ENCODE data around the gene TNNI3.
"Not testable (repeated sequence)": the region's sequence is repeated elsewhere in the genome, so short reads cannot be mapped to it uniquely, and the experiment has no call there.

TNNI3 gene

GRCh38 chr19:55116859-55117662 lies 40.5 kb downstream of the TNNI3 start, which contains the start of gene PPP1R12C:
Gene PPP1R12C (minus strand): TSS chr19:55117637. CDS start chr19:55117543, 94 bp downstream.
- Histone ChIP-seq H3K4me1 (ENCODE audit: insufficient read depth, low read length) (peaks cover 19% of the 10 kb centered on the region), H3K9me3 (ENCODE audit: control insufficient read depth, insufficient read depth, low read length) (no peaks in the 10 kb centered on the region), H3K9ac (ENCODE audit: low read depth, low read length) (peak within 1 kb of the TSS; percentile 87; the same call in 1 of the 2 replicates), H3K36me3 (ENCODE audit: insufficient read depth, low read length) (no peaks in the 10 kb centered on the region)

- Histone ChIP-seq H3K9me3 (ENCODE audit: control insufficient read depth, insufficient read depth, low read length) (no peaks in the 10 kb centered on the region), H3K36me3 (ENCODE audit: insufficient read depth, low read length) (no peaks in the 10 kb centered on the region), H3K9ac (ENCODE audit: low read depth, low read length) (peak overlapping the region; percentile 52; the same call in 1 of the 2 replicates), H3K4me1 (ENCODE audit: insufficient read depth, low read length) (peaks cover 19% of the 10 kb centered on the region)
Observed at GRCh38 chr19:55116232-55116858, 41.2 kb downstream of the TNNI3 start.

GRCh38 chr19:55115446-55116065 lies 42.0 kb downstream of the TNNI3 start:
- H3K9ac ChIP-seq (ENCODE audit: low read depth, low read length) = no peak overlapping the region

GRCh38 chr19:55114566-55115145 lies 42.9 kb downstream of the TNNI3 start:
- Histone ChIP-seq H3K36me3 (ENCODE audit: insufficient read depth, low read length) (no peaks in the 10 kb centered on the region), H3K4me1 (ENCODE audit: insufficient read depth, low read length) (peaks cover 19% of the 10 kb centered on the region), H3K9ac (ENCODE audit: low read depth, low read length) (no peak overlapping the region), H3K9me3 (ENCODE audit: control insufficient read depth, insufficient read depth, low read length) (no peaks in the 10 kb centered on the region)

More at GRCh38 chr19:55115446-55116065, 42.0 kb downstream of the TNNI3 start:
- Histone ChIP-seq H3K36me3 (ENCODE audit: insufficient read depth, low read length) (no peaks in the 10 kb centered on the region), H3K4me1 (ENCODE audit: insufficient read depth, low read length) (peaks cover 19% of the 10 kb centered on the region), H3K9me3 (ENCODE audit: control insufficient read depth, insufficient read depth, low read length) (no peaks in the 10 kb centered on the region)

DNA sequence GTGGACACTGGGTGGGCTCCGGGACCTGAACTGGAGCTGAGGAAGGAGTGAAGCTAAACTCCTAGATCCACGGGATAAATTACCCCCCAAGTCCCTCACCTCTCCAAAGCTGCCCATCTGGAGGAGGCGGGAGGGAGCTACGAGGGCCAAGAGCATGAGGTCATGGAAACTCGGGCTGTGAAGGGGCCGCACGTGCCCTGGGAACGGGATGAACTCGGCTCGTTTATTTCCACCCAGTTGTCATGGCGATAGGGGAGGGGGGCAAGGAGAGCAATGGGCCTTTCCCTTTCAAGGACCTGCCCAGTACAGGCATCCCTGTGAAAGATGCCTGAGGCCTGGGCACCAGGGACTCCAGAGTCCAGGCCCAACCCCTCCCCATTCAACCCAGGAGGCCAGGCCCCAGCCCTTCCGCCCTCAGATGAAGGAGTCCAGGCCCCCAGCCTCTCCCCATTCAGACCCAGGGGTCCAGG lies 43.9 kb downstream of the TNNI3 start:
- Histone ChIP-seq H3K9ac (ENCODE audit: low read depth, low read length) (no peak overlapping the region; the same call in 1 of the 2 replicates), H3K9me3 (ENCODE audit: control insufficient read depth, insufficient read depth, low read length) (no peaks in the 10 kb centered on the region), H3K36me3 (ENCODE audit: insufficient read depth, low read length) (no peaks in the 10 kb centered on the region), H3K4me1 (ENCODE audit: insufficient read depth, low read length) (peaks cover 19% of the 10 kb centered on the region)

DNA sequence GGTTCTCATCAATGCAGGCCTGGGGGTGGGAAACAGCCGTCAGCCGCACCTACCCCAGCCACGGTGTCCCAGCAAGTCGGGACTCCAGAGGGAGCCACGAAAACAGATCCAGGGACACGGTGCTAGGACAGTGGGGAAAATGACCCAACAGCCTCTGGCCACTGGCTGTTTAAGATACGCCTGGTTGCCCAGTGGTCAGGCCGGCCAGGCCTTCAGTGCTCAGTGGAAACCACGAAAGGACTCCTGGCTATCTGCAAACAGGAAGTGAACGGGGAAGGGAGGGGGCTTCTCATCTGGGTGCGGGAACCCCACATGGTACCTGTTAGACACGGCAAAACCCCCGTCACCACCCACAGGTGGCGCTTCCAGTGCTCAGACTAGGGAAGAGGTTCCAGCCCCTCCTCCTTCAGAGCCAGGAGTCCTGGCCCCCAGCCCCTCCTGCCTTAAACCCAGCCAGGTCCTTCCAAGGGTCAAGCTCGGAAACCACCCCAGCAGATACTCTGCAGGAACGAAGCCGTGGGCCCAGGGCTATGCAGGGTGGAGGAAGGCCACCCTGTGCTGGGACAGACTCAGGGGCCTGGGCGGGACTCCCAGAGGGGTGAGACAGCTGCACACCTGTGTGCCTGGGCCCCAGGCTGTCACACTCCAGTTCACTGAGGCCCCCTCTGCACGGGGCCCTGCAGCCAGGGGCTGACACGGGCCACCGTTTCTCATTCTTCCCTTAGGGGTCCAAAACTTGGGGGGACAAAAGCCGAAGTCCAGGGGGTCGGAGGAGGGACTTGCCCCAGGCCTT lies 44.6 kb downstream of the TNNI3 start:
- H3K4me1 ChIP-seq (ENCODE audit: insufficient read depth, low read length) = peaks cover 19% of the 10 kb centered on the region
- no peaks in the 10 kb centered on the region for H3K9me3 ChIP-seq (ENCODE audit: control insufficient read depth, insufficient read depth, low read length)
- no peaks in the 10 kb centered on the region for H3K36me3 ChIP-seq (ENCODE audit: insufficient read depth, low read length)
- H3K9ac ChIP-seq (ENCODE audit: low read depth, low read length) = no peak overlapping the region; the same call in 1 of the 2 replicates

GRCh38 chr19:55112246-55112776 lies 45.2 kb downstream of the TNNI3 start:
- Histone ChIP-seq H3K4me1 (ENCODE audit: insufficient read depth, low read length) (peaks cover 19% of the 10 kb centered on the region), H3K36me3 (ENCODE audit: insufficient read depth, low read length) (no peaks in the 10 kb centered on the region), H3K9ac (ENCODE audit: low read depth, low read length) (no peak overlapping the region), H3K9me3 (ENCODE audit: control insufficient read depth, insufficient read depth, low read length) (no peaks in the 10 kb centered on the region)

DNA sequence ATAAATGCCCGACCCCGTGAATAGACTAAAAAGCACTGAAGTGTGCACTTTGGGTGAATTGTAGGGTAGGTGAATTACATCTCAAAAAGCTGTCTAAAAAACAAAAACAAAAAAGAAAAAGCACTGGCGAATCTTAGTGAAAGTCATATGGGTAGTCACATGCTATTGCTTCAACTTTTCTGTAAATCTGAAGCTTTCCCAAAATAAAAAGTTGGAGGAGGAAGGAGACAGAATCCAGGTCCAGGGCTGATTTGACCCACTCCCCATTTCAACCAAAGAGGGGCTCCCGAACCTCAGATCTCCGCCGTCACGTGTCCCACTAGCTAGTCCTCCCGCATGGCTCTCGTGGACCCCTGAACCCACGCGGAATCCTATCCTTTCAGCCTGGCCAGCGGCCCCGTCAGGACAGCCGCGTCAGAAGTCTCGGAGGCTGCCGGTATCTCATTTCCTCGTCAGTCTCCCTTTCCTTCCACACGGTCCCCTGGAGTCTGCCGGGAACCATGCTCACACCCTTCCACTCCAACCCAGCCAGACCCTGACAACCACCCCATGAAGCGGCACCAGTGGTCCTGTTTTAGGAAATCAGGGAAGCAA lies 46.2 kb downstream of the TNNI3 start:
- H3K36me3 ChIP-seq (ENCODE audit: insufficient read depth, low read length) = no peaks in the 10 kb centered on the region
- H3K4me1 ChIP-seq (ENCODE audit: insufficient read depth, low read length) = peaks cover 19% of the 10 kb centered on the region
- H3K9me3 ChIP-seq (ENCODE audit: control insufficient read depth, insufficient read depth, low read length) = no peaks in the 10 kb centered on the region
- no peak overlapping the region for H3K9ac ChIP-seq (ENCODE audit: low read depth, low read length)

DNA sequence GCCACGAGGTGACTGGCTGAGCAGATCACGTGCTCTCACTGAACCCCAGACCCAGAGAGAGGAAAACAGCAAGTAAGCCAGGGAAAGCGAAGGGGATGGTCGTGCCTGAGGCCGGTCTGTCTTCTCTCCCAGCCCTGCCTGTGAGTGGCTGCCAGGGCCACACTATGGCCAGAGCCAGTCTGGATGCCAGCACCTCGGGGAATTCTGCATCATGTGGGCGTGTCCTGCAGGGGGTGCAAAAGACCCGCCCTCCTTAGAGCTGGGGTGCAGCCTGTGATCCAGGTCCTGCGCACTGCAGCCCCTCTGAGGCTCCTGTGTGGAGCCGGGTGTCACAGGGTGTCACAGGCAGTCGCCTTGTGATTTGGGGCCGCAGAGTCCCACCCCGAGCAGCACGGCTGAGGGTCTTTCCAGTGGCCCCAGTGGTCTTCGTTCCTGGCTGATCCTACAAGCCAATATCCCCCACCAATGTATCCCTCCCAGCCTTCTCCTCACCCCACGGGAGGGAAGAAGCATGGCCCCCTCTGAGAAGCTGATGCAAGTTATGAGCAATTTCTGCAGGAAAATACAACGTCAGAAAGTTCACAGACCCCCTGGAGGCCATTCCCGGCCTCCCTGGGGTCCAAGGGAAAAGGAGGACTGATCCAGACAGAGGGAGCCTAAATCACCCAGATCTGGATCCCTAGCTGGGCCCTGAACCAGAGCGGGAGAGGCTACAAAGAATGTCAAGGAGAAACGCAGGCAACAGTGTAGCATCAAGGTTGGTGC lies 47.8 kb downstream of the TNNI3 start:
- H3K4me1 ChIP-seq (ENCODE audit: insufficient read depth, low read length) = peaks cover 11% of the 10 kb centered on the region
- no peaks in the 10 kb centered on the region for H3K36me3 ChIP-seq (ENCODE audit: insufficient read depth, low read length)
- H3K9me3 ChIP-seq (ENCODE audit: control insufficient read depth, insufficient read depth, low read length) = no peaks in the 10 kb centered on the region
- no peak overlapping the region for H3K9ac ChIP-seq (ENCODE audit: low read depth, low read length)

- H3K9me3 ChIP-seq (ENCODE audit: control insufficient read depth, insufficient read depth, low read length); H3K36me3 ChIP-seq (ENCODE audit: insufficient read depth, low read length); H3K4me1 ChIP-seq (ENCODE audit: insufficient read depth, low read length); H3K9ac ChIP-seq (ENCODE audit: low read depth, low read length): not testable (repeated sequence)
Observed at GRCh38 chr19:55107252-55107651, 50.3 kb downstream of the TNNI3 start.

DNA sequence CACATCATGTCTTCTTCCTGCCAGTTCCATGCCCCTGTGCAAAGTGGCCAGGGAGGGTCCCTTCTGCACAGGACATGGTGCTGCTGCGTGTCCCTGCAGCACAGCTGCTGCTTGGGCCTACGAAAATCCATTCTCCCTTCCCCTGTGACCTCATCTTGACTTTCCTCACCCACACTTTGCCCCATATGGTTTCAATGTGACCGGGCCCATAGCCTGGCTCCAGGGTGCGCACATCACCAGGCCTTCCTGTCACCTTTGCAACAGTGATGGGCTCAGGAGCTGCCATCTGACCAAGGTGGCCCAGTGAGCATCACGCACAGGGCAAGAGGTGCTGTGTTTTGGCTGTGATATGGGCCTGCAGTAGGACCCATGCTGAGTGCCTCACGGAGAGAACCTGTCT lies 50.9 kb downstream of the TNNI3 start:
- H3K9me3 ChIP-seq (ENCODE audit: control insufficient read depth, insufficient read depth, low read length) = no peaks in the 10 kb centered on the region
- H3K4me1 ChIP-seq (ENCODE audit: insufficient read depth, low read length) = no peaks in the 10 kb centered on the region
- no peaks in the 10 kb centered on the region for H3K36me3 ChIP-seq (ENCODE audit: insufficient read depth, low read length)
- no peak overlapping the region for H3K9ac ChIP-seq (ENCODE audit: low read depth, low read length)

DNA sequence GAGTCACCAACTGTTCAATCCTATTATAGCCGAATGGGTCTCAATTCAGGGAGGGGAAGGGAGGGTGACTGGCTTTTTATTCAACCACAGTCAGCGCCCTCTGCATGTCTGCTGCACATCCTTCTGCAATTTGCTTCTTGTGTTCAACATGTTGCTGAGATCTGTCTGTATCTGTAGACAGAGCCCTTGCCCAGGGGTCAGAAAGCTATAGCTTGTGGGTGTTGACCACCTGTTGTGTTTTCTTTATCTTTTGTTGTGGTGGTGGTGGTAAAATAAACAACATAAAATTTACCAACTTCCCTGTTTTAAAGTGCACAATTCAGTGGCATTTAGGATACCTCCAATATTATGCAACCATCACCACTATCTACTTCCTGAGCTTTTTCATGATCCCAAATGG lies 52.3 kb downstream of the TNNI3 start:
- Histone ChIP-seq H3K4me1 (ENCODE audit: insufficient read depth, low read length) (no peaks in the 10 kb centered on the region), H3K9ac (ENCODE audit: low read depth, low read length) (no peak overlapping the region), H3K9me3 (ENCODE audit: control insufficient read depth, insufficient read depth, low read length) (no peaks in the 10 kb centered on the region), H3K36me3 (ENCODE audit: insufficient read depth, low read length) (no peaks in the 10 kb centered on the region)

DNA sequence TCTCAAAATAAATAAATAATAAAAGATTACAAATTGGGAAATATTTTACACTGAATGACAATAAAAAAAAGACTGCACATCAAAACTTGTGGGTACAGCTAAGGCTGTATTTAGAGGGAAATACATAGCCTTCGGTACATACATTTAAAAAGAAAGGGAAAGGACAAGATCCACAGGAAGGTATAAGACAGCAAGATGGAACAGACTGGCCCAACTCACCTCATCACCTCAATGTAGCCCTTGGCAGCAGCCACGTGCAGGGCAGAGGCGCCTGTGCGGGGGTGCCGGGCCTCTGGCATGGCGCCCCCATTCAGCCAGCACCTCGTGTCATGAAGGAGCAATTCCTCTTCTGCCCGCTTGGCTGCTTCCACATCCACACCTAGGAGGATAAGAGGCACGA lies 54.3 kb downstream of the TNNI3 start:
- no peaks in the 10 kb centered on the region for H3K9me3 ChIP-seq (ENCODE audit: control insufficient read depth, insufficient read depth, low read length)
- H3K9ac ChIP-seq (ENCODE audit: low read depth, low read length) = no peak overlapping the region
- no peaks in the 10 kb centered on the region for H3K36me3 ChIP-seq (ENCODE audit: insufficient read depth, low read length)
- no peaks in the 10 kb centered on the region for H3K4me1 ChIP-seq (ENCODE audit: insufficient read depth, low read length)
